ENCODE measurements around the gene UNC5A.

DNA sequence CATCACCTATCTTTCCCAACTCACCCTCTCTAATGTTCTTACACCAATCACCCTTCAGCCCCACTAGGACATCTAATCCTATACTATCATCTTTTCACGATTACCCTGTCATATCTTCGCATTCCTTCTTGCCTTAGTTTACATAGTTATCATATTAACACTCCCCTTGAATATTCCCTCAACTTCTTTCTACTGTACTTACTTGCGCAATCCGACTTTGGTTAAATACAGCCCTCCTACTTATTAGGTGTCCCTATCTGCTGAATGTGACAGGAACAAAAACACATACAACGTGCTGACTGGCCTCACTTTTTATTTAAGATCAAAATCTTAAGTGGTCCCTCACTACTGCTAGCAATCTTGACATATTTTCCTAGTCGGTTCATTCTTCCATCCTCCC, 108.3 kb downstream of the UNC5A start:
- TF ChIP-seq, protein P1, sequence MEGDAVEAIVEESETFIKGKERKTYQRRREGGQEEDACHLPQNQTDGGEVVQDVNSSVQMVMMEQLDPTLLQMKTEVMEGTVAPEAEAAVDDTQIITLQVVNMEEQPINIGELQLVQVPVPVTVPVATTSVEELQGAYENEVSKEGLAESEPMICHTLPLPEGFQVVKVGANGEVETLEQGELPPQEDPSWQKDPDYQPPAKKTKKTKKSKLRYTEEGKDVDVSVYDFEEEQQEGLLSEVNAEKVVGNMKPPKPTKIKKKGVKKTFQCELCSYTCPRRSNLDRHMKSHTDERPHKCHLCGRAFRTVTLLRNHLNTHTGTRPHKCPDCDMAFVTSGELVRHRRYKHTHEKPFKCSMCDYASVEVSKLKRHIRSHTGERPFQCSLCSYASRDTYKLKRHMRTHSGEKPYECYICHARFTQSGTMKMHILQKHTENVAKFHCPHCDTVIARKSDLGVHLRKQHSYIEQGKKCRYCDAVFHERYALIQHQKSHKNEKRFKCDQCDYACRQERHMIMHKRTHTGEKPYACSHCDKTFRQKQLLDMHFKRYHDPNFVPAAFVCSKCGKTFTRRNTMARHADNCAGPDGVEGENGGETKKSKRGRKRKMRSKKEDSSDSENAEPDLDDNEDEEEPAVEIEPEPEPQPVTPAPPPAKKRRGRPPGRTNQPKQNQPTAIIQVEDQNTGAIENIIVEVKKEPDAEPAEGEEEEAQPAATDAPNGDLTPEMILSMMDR (IDR thresholded peaks at IDR 0.05 in 2 of 3, conservative IDR thresholded peaks at IDR 0.05 in 1 of 3; ENCODE audit: borderline replicate concordance in 1 of 3, insufficient read depth in 1 of 3, low read depth in 2 of 3, low read length in 2 of 3): no peak
- TF ChIP-seq EGR1 (IDR thresholded peaks at IDR 0.05; ENCODE audit: low read depth) (no peak), YY1 (IDR thresholded peaks at IDR 0.05; ENCODE audit: extremely low read depth, insufficient replicate concordance, low read depth, low read length) (no peak), ELF1 (IDR thresholded peaks at IDR 0.05; ENCODE audit: borderline replicate concordance, low read depth) (no peak), CEBPB (IDR thresholded peaks at IDR 0.05; ENCODE audit: low read depth) (no peak), EZH2 (IDR thresholded peaks at IDR 0.05) (no peak), JUND (IDR thresholded peaks at IDR 0.05) (no peak), ZNF274 (IDR thresholded peaks at IDR 0.05; ENCODE audit: low read depth, low read length) (no peak), POLR2AphosphoS5 (IDR thresholded peaks at IDR 0.05; ENCODE audit: low read depth, low read length) (no peak)
- TF ChIP-seq, protein P2, sequence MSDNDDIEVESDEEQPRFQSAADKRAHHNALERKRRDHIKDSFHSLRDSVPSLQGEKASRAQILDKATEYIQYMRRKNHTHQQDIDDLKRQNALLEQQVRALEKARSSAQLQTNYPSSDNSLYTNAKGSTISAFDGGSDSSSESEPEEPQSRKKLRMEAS (IDR thresholded peaks at IDR 0.05): no peak
- TF ChIP-seq, protein P3, sequence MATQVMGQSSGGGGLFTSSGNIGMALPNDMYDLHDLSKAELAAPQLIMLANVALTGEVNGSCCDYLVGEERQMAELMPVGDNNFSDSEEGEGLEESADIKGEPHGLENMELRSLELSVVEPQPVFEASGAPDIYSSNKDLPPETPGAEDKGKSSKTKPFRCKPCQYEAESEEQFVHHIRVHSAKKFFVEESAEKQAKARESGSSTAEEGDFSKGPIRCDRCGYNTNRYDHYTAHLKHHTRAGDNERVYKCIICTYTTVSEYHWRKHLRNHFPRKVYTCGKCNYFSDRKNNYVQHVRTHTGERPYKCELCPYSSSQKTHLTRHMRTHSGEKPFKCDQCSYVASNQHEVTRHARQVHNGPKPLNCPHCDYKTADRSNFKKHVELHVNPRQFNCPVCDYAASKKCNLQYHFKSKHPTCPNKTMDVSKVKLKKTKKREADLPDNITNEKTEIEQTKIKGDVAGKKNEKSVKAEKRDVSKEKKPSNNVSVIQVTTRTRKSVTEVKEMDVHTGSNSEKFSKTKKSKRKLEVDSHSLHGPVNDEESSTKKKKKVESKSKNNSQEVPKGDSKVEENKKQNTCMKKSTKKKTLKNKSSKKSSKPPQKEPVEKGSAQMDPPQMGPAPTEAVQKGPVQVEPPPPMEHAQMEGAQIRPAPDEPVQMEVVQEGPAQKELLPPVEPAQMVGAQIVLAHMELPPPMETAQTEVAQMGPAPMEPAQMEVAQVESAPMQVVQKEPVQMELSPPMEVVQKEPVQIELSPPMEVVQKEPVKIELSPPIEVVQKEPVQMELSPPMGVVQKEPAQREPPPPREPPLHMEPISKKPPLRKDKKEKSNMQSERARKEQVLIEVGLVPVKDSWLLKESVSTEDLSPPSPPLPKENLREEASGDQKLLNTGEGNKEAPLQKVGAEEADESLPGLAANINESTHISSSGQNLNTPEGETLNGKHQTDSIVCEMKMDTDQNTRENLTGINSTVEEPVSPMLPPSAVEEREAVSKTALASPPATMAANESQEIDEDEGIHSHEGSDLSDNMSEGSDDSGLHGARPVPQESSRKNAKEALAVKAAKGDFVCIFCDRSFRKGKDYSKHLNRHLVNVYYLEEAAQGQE (IDR thresholded peaks at IDR 0.05; ENCODE audit: low read depth): no peak
